Left ventricle myocardium inferior (tissue), 1 donor: ENCODE results near the gene KIF25. TPM values are rescaled to one million over a fixed set of nuclear protein-coding genes. Genes with fewer than 3 reads are reported as not detected.

Experiments
- DNase-seq: peaks from one replicate; pipeline ENCODE4 v3.0.0-alpha.2; 2020
- H3K27ac ChIP-seq: fragments of 200-600 bp; replicated peaks from 2 replicates; pipeline ENCODE4 v1.8.0; 2021
- H3K27me3 ChIP-seq: fragments of 200-600 bp; 2 replicates; pipeline ENCODE4 v1.8.0; 2021; ENCODE audit warnings: low read depth
- H3K36me3 ChIP-seq: fragments of 200-600 bp; 2 replicates; pipeline ENCODE4 v1.8.0; 2021
- H3K4me1 ChIP-seq: fragments of 200-600 bp; 2 replicates; pipeline ENCODE4 v1.8.0; 2021
- H3K4me3 ChIP-seq: fragments of 200-600 bp; 2 replicates; pipeline ENCODE4 v1.8.0; 2021; ENCODE audit warnings: mild to moderate bottlenecking, moderate library complexity
- H3K9me3 ChIP-seq: fragments of 200-600 bp; replicated peaks from 2 replicates; pipeline ENCODE4 v1.8.0; 2021
- intact Hi-C: fragments of 100-400 bp; cut with micrococcal nuclease; formaldehyde crosslinking; loops from one replicate; pipeline ENCODE4 v1.11.0; 2022
- total RNA-seq: library from RNA; stranded (reverse); fragmentation: NEBNext Ultra II Directional; extraction: Animal tissue kit (Norgen Biotek cat#: 25700); gene quantifications from one replicate; pipeline ENCODE4 v1.2.1, GENCODE V29; 2021
- TF ChIP-seq, protein P1 (sequence below): fragments of 200-600 bp; IDR thresholded peaks from 2 replicates; pipeline ENCODE4 v1.8.0; 2021; ENCODE audit warnings: antibody characterized with exemption, mild to moderate bottlenecking, borderline replicate concordance
- donor health status: DM: no; HTN: yes; CAD: no; lungs with severe emphysema.

The KIF25 gene
- total RNA-seq, 1 donor from 2014 or later, result 0.22 TPM

DNA sequence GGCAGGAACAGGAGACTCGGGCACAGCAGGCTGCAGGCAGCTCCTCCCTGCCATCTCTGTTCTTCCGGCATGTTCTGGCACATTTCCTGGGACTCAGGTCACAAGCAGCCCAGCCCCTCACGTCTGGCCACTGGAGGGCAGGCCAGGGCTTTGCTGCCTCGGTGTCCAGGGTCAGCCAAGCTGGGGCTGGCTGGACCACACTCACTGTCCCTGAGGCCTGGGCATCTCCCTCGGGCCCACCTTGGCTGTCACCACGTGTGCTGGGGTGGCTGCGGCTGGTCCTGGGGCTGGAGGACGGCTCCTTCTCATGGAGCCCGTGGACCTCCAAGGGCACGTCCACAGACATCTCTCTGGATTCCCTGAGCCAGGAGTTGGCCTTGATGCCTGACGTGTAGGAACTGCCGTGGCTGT, 63.1 kb downstream of the KIF25 start:
- Histone ChIP-seq H3K27me3 (no peaks in the 10 kb centered on the region), H3K4me3 (no peak overlapping the region), H3K27ac (no peak overlapping the region), H3K9me3 (no peaks in the 10 kb centered on the region), H3K4me1 (peaks cover 24% of the 10 kb centered on the region), H3K36me3 (no peaks in the 10 kb centered on the region)
- intact Hi-C loops, result loop anchor here (10.0 kb wide), 1 partner anchor 54 kb away; no protein-coding TSS in a partner anchor
- TF ChIP-seq, protein P1, sequence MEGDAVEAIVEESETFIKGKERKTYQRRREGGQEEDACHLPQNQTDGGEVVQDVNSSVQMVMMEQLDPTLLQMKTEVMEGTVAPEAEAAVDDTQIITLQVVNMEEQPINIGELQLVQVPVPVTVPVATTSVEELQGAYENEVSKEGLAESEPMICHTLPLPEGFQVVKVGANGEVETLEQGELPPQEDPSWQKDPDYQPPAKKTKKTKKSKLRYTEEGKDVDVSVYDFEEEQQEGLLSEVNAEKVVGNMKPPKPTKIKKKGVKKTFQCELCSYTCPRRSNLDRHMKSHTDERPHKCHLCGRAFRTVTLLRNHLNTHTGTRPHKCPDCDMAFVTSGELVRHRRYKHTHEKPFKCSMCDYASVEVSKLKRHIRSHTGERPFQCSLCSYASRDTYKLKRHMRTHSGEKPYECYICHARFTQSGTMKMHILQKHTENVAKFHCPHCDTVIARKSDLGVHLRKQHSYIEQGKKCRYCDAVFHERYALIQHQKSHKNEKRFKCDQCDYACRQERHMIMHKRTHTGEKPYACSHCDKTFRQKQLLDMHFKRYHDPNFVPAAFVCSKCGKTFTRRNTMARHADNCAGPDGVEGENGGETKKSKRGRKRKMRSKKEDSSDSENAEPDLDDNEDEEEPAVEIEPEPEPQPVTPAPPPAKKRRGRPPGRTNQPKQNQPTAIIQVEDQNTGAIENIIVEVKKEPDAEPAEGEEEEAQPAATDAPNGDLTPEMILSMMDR, result peak; percentile 83
- DNase-seq, result peak; percentile 72

DNA sequence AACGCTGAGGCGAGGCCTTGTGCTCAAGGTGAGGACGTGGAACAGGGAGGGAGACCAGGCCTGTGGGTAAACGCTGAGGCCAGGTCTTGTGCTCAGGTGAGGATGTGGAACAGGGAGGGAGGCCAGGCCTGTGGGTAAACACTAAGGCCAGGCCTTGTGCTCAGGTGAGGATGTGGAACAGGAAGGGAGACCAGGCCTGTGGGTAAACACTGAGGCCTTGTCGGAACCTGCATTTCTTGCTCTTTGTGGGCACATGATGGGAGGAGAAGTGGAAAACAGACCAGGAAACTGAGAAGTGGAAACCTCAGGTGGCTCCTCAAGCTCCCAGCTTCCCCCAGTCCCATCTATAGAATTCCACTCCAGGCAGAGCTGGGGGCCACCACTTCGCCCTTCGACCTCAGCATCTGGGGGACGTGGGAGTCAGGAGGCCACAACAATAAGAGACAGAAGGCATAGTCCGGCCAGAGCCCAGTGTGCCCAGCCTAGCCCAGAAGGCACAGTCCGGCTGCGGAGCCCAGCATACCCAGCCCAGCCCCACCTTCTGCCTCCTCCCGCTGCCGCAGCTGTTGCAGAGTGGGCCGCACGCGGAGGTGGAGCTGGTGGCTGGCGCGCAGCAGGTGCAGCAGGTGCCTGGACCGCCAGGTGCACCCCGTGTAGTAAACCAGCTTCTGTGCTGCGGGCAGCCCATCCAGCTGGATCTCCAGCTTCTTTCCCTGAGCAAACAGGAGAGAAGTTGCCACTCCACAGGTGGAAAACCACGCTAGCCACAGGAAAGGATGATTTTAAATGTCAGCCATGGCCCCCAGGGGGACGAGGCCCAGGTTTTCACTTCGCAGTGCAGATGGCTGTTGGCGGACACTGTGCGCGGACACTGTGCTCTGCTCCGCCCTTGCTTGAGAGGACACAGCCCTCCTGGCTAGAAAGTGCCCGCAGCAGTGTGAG, 64.1 kb downstream of the KIF25 start:
- intact Hi-C loops, result loop anchor here (10.0 kb wide), 1 partner anchor 53 kb away; no protein-coding TSS in a partner anchor
- DNase-seq, result no peak
- Histone ChIP-seq H3K4me3 (no peak overlapping the region), H3K27ac (no peak overlapping the region), H3K36me3 (no peaks in the 10 kb centered on the region), H3K4me1 (peaks cover 14% of the 10 kb centered on the region), H3K27me3 (no peaks in the 10 kb centered on the region), H3K9me3 (no peaks in the 10 kb centered on the region)
- TF ChIP-seq, protein P1, result no peak

DNA sequence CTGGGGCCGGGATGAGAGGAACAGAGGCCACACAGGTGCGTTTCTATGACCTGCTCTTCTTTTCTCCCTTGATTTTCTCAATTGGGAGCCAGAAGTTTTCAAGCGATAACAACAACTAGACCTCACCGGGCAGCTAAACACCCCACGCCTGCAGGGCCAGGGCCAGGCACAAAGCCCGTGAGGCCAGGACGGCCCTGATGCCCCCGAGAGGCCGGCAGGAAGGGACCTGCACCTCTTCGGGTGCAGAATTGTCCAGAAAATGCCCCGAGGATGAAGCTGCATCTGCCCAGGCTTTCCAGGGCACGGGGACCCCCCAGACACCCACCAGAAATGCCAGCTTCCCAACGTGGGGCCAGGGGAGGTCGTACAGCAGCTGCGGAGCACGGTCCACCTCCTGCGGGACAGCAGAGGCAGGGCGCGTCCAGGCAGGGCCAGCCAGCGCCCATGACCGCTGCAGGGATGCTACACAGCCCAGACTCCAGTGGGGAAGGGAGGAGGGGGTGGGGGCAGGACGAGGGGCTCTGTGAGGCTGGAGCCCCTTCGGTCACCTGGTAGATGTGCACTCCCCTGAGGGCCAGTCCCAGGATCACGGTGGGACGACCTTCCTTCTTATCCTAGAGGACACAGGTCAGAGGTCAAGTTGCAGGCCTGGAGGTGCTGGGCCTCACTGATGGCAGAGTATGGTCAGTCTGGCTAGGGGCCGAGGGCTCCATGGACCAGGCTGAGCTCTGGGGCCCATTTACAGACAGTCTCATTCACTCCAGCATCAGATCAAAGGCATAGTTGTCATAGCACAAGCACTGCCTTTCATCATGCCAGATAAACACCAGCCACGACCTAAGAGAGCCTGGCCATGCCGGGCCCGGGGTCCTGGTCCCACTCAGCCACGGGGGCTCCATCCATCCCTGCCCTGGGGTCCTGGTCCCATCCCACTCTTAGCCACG, 65.1 kb downstream of the KIF25 start:
- H3K9me3 ChIP-seq, result no peaks in the 10 kb centered on the region
- H3K4me3 ChIP-seq, result no peak overlapping the region
- peaks cover 8% of the 10 kb centered on the region for H3K4me1 ChIP-seq
- intact Hi-C loops, result loop anchor here (10.0 kb wide), 1 partner anchor 52 kb away; no protein-coding TSS in a partner anchor
- DNase-seq, result no peak
- TF ChIP-seq, protein P1, result no peak
- no peaks in the 10 kb centered on the region for H3K27me3 ChIP-seq
- H3K36me3 ChIP-seq, result no peaks in the 10 kb centered on the region
- H3K27ac ChIP-seq, result no peak overlapping the region

DNA sequence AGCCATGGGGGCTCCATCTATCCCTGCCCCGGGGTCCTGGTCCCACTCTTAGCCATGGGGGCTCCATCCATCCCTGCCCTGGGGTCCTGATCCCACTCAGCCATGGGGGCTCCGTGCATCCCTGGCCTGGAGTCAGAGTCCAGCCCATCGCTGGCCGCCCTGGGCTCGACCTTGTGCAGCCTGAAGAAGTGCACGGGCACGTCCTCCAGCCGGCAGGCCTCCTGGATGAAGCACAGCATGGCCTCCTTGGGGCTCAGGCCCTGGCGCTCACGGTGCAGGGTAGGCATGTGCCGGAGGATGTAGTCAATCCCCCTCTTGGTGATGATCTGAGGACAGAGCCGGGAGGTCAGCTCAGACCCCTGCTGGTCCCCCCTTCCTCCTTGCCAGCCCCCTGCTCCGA, 66.0 kb downstream of the KIF25 start:
- H3K4me3 ChIP-seq, result no peak overlapping the region
- intact Hi-C loops, result loop anchor here (10.0 kb wide), 1 partner anchor 51 kb away; no protein-coding TSS in a partner anchor
- H3K27ac ChIP-seq, result no peak overlapping the region
- H3K36me3 ChIP-seq, result no peaks in the 10 kb centered on the region
- TF ChIP-seq, protein P1, result no peak
- H3K27me3 ChIP-seq, result no peaks in the 10 kb centered on the region
- no peak for DNase-seq
- no peaks in the 10 kb centered on the region for H3K9me3 ChIP-seq
- peaks cover 8% of the 10 kb centered on the region for H3K4me1 ChIP-seq

DNA sequence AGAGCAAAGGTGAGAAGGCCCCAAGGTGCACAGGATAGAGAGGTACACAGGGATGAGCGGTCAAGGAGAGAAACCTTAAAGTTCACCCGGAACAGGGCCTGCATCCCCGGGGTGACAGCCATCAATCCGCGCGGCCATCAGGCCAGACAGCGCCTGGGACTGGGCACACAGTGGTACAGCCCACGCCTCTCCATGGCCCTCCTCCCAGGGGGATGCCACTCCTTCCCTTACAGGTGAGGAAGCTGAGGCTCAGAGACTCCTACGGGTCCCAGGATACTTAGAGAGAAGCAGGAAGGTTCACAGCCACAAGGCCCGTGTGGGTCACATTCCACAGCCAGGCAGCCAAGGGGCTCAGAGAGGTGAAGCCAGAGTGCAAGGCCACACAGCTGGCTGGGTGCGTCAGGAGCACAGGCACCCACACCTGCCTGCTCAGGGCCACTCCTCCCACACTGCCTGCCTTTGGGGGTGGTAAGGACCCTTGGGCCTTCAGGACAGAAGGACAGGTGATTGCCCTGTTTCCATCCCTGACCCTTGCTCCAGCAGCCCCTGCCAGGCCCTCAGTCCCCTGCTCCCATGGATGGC, 66.8 kb downstream of the KIF25 start:
- Histone ChIP-seq H3K36me3 (no peaks in the 10 kb centered on the region), H3K9me3 (no peaks in the 10 kb centered on the region), H3K4me1 (peaks cover 8% of the 10 kb centered on the region), H3K27ac (no peak overlapping the region), H3K27me3 (no peaks in the 10 kb centered on the region), H3K4me3 (no peak overlapping the region)
- TF ChIP-seq, protein P1, result no peak
- intact Hi-C loops, result loop anchor here (10.0 kb wide), 1 partner anchor 50 kb away; no protein-coding TSS in a partner anchor
- no peak for DNase-seq
